ENCODE results near the gene DIP2C.

Gene DIP2C

DNA sequence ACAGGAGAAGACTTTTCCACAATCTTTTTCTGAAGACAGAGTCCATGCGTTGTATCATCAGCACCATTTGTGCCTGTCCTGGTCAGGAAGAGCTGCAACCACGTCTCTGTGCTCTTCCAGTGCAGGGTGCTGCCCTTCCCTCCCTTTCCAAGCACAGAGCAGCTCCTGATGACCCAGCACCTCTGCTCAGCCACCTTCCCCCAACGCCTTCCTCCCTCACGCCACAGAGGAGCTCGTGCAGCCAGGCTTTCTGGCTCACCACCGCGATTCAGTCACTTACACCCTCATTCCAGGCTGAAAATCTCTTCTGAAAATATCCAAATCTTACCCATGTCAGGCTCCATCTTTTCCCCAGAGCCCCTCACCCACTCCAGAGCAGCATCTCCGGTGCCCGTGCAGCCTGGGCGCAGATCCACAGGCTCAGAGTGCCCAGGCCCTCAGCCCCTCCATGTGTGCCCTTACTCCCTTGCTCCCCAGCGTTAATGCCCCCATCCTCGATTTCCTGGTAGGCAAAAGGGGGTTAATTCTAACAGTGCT is 181.5 kb downstream of the DIP2C start:
- DNase-seq: no peak

- no peak for DNase-seq
These were observed 182.1 kb downstream of the DIP2C start for GRCh38 chr10:507355-507699.

GRCh38 chr10:506451-507354 is 182.8 kb downstream of the DIP2C start:
- no peak for DNase-seq

DNA sequence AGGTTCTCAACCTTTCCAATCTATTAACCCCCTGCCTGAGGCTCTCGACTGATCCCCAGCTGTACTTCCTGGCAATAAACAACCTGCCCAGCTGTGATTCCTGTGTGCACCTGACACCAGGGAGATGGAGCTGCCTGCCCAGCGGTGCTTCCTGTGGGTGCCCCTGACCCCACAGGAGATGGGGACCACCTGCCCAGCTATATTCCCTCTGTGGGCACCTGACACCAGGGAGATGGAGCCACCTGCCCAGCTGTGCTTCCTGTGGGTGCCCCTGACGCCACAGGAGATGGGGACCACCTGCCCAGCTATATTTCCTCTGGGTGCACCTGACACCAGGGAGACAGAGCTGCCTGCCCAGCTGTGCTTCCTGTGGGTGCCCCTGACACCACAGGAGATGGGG is 184.0 kb downstream of the DIP2C start:
- no peak for DNase-seq

DNA sequence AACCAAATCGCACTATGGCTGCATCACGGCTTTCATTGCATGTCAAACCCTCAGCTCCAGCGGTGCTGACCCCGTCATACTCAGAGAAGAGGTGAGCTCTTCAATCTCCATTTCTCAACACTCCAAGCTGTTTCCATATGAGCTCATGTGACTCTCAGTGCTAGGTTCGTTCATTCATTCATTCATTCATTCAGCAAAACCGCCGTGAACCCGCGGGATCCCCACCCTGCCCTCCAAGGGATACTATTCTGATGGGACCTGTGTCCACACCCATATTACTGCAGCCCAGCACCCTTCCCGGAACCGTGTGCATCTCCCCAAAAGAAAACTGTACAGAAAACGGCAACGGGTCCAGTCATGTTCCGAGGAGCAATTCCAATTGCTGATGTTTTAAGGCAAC is 184.7 kb downstream of the DIP2C start:
- no peak for DNase-seq

- no peak for DNase-seq
These were observed 185.3 kb downstream of the DIP2C start for GRCh38 chr10:504121-504611.

GRCh38 chr10:501596-501995 is 187.9 kb downstream of the DIP2C start:
- no peak for DNase-seq

GRCh38 chr10:500876-501275 is 188.6 kb downstream of the DIP2C start:
- DNase-seq: no peak

DNA sequence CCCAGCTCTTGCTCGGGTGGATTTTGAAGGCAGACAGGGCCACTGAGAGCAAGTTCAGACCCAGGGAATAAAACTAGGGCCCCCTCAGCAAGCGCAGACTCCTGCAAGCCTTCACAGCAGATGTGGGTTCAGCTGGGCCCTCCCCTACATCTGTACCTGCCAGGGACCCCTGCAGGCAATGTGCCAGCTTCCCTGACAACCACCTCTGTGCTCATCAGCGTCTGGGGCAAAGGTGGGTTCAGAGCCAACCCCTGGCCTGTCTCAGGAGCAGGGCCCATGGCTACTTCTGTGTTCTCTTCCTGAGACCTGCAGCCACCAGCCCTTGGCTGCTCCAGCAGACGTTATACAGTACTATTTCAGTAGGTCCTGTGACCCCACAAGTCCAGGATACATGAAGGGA is 189.5 kb downstream of the DIP2C start:
- DNase-seq: no peak

DNA sequence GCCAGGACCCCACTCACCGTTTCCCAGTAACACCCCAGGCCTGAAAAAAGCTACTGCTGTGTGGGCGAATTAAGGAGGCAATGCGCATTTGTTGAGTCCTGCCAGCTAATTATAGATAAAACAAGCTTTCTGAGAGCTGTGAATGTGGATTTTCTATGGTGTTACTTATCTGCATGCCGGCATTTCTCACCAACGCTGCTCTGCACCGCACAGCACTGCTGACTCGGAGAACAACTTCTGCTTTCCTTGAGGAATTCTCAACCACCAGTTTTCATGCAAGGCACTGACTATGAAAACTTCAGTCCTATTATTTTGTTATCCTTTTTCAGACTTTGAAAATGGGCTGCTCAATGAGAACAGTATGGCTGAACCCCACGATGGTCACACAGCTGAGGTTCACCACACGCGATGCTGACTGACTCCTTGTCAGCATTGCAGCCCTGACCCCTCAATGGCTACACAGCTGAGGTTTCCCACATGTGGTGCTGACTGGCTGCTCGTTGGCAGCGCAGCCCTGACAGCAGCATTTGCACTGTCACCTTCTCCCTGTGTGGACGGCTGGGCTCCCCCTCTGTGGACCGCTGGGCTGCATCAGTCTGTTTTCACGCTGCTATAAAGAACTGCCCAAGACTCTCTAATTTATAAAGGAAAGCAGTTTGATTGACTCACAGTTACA is 190.6 kb downstream of the DIP2C start:
- no peak for DNase-seq

DNA sequence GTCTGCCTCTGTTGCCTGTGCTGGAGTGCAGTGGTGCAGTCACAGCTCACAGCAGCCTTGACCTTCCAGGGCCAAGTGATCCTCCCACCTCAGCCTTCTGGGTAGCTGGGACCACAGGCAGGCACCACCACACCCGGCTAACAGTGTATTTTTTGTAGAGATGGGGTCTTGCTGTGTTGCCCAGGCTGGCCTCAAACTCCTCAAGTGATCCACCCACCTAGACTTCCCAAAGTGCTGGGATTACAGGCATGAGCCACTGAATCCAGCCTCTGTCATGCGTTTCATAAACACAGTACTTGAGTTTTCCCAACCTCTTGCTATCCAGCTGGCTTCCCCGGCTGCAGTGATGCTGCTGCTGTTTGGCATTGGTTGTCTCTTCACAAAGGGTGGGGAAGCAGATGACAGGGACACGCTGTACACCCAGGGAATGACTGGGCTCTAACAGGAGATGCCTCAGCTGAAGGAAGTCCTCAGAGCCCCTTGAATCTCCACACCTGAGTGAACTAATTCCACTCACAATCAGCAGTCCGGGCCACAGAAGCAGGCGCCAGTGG is 191.5 kb downstream of the DIP2C start:
- DNase-seq: no peak

DNA sequence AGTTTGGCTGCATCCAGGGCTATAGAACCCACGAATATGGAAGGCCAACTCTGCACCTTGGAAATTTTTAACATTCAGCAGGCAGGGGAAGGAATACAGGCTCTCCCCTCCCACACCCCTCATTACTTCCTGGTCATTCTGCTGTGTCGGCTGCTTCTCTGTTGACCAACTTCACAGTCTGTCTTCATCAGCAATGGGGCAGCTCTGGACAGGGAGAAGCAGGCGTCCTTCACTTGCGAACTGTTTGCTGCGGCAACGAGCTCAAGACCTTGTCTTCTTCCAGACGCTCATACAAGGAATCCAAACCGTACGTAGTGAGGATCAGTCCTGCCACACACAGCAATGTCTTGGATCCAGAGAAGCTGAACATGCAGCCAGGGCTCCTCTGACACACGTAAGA is 192.2 kb downstream of the DIP2C start:
- no peak for DNase-seq

- no peak for DNase-seq
These were observed 194.9 kb downstream of the DIP2C start for GRCh38 chr10:494556-494955.

DNA sequence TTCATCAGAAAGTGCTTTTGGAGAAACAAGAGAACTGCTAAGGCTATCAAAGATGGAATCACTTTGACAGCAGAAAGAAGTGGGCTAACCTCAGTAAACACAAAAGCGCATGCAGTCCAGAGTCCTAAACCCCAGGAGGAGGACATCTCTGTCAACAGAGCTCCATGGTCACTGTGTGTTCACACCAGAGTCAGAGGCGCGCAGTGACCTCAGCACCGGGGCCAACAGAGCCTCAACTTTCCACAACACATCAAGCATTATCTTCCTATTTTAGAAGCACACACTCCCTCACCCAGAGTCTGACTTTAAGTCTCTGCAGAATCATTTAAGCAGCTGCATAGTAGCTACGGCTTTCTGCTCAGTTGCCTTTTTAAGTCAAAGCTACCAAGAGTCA is 195.3 kb downstream of the DIP2C start:
- no peak for DNase-seq

DNA sequence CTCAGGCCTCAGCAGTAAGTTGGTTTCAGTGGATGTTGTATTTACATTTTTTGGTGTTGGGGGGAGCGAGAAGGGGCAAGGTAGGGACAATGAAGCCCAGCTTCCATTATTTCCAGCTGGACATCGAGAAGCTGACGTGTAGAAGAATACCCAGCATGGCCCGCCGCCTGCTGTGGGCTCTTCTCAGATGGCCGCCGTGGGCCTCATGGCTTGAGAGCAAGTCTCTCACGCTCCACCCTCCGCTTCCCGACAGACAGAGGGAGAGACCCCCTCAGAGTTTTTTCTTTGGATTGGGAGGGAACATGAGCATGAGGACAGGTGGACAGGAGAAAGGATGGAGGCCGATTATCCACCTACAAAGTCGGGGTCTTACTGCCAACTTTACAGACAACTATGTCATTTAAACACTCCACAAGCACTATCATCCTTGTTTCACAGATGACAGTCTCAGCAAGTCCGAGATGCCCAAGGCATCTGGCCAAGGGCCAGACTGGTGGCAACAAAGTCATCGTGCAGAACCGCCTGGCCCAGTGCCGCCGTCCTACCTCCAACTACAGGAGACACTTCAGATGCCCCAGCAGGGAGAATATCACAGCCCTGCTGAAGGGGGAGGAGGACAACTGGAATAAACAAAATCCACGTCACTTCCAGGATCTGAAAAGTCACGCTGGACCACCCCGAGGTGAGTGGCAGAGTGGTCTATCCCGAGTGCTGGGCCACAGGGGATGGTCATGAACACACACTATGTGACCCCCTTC is 195.9 kb downstream of the DIP2C start:
- no peak for DNase-seq

GRCh38 chr10:492836-493235 is 196.6 kb downstream of the DIP2C start:
- no peak for DNase-seq

DNA sequence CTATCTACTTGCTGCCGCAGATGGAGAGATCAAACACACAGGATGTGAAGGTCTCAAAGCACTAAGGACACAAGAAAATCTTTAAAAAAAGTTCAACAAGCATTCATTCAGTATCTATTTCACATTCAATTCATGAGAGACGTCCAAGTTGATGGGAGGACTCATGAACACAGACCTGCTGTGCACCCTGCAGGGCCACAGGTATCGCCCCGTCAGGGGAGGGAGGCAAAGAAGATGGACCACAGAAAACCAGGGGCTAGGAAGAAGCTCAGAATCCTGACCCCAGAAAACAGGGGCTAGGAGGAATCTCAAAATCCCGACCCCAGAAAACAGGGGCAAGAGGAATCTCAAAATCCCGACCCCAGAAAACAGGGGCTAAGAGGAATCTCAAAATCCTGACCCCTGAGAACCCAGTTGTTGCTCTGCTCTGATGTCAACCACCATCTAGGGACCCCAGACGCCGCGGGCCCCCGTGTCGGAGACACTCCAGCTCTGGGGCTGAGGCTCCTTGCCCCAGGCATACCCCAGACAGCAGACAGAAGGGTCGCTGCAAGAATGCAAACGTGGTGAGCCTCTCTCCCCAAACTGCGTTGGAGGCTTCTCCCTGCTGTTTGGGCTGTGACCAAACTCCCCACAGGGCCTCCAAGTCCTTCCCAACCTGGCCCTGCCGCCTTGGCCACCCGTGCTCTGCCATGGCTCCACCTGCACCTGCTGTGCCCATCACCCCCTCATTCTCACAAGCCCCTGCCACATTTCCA is 197.6 kb downstream of the DIP2C start:
- DNase-seq: no peak

DNA sequence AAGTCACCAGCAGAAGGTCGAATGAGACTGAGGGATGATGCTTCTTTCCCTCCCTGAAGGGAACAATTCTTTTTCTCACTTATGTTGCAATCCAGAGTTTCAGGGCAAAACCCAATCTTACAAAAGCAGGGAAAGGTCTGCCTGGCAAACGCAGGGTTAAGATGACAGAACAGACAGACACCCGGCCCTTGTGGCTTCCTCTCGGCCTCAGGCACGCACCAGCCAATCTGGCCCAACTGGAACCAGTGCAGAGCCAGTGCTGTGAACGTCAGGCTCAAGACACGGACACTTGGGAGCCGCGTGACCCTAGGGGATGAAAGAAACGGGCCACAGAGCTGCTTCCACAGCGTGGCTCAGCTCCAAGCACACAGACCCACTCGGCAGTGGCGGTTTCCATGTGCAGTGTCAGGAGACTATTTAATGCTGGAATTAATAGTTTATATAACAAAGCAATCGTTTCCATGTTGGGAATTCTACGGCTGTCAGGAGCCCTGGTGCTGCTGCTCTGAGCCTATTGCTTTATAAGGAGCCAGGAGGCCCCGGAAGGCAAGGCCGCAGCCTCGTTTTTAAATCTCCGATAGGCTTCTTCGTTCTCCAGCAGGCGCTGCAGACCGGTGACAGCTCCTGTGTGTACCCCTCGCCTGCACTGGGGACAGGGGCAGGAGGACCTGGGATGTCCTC is 198.4 kb downstream of the DIP2C start:
- no peak for DNase-seq

GRCh38 chr10:490256-490655 is 199.2 kb downstream of the DIP2C start:
- DNase-seq: no peak

DNA sequence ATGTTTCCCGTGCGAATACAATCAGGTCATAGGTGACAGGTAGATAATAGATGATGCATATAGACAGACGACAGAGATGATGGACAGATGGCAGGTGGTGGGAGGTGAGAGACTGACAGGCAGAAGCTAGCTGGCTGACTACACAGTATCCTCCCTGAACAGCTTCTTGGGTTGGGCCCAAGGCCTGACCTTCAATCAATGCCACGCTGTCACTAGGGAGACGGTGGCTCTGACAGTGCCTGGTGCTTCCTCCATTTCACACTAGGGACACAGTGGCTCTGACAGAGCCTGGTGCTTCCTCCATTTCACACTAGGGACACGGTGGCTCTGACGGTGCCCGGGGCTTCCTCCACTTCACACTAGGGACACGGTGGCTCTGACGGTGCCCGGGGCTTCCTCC is 200.1 kb downstream of the DIP2C start:
- no peak for DNase-seq

DNA sequence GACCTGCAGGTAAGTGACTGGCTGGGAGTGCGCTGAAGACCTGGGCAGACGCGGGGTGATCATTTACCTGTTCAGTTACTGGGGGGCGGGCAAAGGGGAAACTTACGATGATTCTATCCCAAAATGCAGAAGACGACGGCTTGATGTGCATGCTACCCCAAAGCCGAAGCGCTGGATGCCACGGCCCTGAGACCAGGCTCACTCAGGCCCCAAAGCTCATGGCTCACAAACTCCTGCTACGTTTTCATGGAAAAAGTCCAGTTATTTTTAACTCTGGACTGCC is 200.6 kb downstream of the DIP2C start:
- DNase-seq: no peak

All from activated CD4-positive, CD25-positive, alpha-beta regulatory T cell treated with anti-CD3 and anti-CD28 coated beads, Interleukin-2, amount 50 U/mL, for 72 hours (primary cell).